Activated CD4-positive, alpha-beta T cell treated with anti-CD3 and anti-CD28 coated beads, Interleukin-2, Interleukin-4, amounts not matched to agents 100 ng/mL and 50 ng/mL, durations not matched to agents 16 hours and 8 hours (primary cell): ENCODE results near the gene SHB.

Source experiments
- DNase-seq: peaks from one replicate; pipeline ENCODE4 v3.0.0-alpha.2; 2020; ENCODE audit warnings: low spot score

Gene SHB

GRCh38 chr9:37969558-37970300 is 99.3 kb downstream of the SHB start:
- no peak for DNase-seq

- no peak for DNase-seq
Measured at GRCh38 chr9:37969130-37969529, 99.9 kb downstream of the SHB start.

DNA sequence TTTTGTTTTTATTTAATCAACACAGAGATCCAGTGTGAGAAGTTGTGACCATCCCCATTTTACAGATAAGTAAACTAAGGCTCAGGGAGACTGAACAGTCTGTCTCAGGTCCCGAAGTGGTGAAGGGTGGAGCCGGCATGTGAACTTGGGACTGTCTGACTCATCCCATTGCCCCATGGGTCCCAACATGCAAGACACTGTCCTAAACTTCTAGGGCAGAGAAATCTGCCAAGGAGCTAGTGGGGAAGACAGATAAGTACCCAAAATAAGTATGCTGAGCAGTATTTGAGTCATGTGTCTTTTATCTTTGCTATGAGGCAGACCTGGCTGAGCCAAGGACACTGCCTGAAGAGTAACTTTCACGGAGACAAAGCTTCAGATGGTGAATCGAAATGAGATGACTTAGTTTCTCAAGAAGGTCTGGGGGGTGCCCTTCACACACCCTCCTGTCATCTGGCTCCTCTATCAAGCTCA is 100.8 kb downstream of the SHB start:
- no peak for DNase-seq

DNA sequence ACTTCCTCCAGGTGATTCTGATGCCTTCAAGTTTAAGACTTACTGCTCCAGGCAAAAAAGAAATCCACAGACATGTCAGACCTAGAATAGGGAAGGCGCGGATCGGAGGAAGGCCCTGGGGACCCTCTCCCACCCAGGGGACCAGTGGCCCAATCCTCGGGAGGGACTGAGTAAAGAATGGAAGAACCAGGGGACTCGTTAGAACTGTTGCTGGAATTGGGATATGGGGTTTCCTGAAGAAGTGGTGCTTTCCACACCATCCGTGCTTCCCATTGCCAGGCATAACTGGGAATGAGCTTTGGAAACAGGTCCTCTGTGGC is 101.3 kb downstream of the SHB start:
- DNase-seq = no peak

- DNase-seq = no peak
Measured at GRCh38 chr9:37967014-37967760, 101.8 kb downstream of the SHB start.

- DNase-seq = no peak
Measured at GRCh38 chr9:37966412-37967013, 102.5 kb downstream of the SHB start.

GRCh38 chr9:37965676-37966345 is 103.2 kb downstream of the SHB start:
- DNase-seq = peak; percentile 8

DNA sequence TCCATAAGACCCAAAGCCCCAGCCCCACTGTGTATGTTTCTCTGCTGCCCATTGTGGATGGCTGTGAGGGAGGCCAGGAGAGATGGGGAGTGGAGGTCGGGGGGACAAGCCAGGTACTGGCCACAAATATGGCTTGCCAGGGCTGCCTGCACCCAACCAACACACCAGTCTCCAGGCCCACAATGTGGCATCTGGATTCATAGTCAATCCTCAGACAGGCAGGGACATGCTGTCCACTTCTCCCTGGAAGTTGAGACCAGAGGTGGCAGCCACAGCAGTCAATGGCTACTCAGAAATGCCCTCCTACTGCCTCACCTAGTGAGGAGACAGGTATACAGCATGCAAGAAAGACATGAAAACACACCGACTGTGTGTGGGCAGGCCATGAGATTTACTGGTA is 103.9 kb downstream of the SHB start:
- DNase-seq = no peak

DNA sequence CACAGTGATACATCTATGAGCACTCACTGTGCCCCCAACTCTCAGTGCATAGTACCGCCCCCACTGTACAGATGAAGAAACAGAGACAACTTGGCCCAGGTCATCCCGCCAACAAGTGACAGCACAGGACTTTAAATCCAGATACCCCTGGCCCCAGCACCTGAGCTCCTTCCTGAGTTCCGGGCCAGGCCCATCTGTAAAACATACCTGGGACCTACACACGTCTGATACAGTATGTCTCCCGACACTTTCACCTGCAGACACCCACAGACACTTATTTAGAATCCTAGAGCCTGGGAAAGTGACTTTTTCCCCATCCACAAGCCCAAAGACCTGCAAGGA is 104.3 kb downstream of the SHB start:
- DNase-seq = no peak

GRCh38 chr9:37963936-37964739 is 104.9 kb downstream of the SHB start:
- no peak for DNase-seq

GRCh38 chr9:37961351-37961750 is 107.7 kb downstream of the SHB start:
- DNase-seq = no peak

DNA sequence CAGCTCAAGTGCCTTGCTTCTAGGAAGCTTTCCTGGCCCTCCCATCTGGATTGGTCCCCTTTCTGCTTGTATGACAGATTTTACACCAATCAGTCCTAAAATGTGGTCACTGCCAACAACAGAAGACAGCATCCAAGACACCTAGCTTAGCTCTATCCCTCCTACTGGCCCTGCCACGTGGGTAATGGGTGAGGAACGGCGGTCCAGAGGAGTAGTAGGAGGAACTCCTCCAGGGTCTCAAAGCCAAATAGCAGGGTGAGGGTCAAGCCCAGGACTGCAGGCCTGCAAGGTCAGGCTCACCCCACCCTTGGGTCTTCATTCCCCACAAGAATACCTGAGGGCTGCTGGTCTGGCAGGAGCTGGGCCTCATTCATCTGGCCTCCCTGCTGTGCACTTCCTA is 108.4 kb downstream of the SHB start:
- no peak for DNase-seq

GRCh38 chr9:37959976-37960375 is 109.1 kb downstream of the SHB start:
- no peak for DNase-seq

GRCh38 chr9:37958154-37958553 is 110.9 kb downstream of the SHB start:
- DNase-seq = no peak

- DNase-seq = no peak
Measured at GRCh38 chr9:37957664-37957953, 111.4 kb downstream of the SHB start.

- DNase-seq = no peak
Measured at GRCh38 chr9:37956904-37957663, 111.9 kb downstream of the SHB start.

DNA sequence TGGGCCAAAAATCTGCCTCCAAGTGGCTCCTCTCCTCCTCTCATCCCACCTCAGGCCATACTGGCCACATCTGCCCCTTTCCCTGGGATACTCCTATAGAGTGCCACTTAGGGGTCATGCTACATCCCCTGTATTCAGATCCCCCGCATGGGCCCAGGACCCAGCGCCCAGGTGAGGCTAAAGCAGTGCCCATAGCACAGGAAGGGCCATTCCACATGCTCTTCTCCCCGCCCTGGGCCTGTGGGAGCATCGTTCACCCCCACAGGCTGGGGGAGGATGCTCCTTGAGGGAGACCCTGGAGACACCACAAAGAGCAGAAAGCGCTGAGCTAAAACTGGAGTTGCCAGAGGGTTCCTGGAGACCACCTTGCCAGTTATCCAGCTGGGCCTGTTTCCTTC is 112.6 kb downstream of the SHB start:
- no peak for DNase-seq

- DNase-seq = no peak
Measured at GRCh38 chr9:37955781-37956422, 113.1 kb downstream of the SHB start.

GRCh38 chr9:37954581-37954981 is 114.4 kb downstream of the SHB start:
- DNase-seq = peak; percentile 59

DNA sequence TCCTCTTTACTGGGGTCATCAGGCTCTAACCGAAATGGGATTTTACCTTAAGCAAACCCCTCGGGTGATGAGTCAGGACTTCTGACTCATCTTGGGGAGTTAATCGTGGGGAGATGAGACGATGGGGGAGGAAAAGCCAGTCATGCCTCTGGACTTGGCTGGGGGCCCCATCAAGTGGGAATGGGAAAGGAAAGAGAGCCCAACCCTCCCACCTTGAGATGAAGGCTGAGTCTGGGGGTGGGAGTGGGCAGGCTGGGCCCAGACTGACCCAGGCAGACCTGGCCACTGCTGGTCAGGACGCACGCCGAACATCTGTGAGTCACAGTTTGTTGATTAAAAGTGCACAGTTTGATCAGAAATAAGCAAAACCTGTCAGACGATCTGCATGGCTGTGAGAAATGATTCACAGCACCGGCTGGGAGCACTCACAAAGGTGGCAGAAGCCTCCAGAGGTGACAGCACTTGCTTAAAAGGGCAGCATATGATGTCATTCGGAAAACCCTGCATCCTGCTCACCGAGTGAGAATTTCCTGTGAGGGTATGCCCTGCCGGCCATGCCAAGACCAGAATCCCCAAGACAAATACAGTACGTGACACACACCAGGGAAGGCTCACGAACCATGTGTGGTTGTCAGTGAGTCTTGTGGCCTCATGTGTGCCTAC is 115.1 kb downstream of the SHB start:
- peak; percentile 85 for DNase-seq
